OCI-LY3 (cell line): ENCODE results near the gene DGKB.

Experiments used
- EZH2phosphoT487 ChIP-seq: fragments of 200-600 bp; shearing (Covaris generic); IDR thresholded peaks from 2 replicates; pipeline ENCODE4 v1.6.1; 2018; ENCODE audit warnings: antibody characterized with exemption, mixed run types, low read depth
- TF ChIP-seq, protein P1 (sequence below): fragments of 200-600, 300-600 bp; sonication (generic); IDR thresholded peaks from 2 replicates; pipeline ENCODE4 v1.5.1; 2014; ENCODE audit warnings: antibody characterized with exemption, low read length, low read depth

GRCh38 chr7:14389595-14389994 lies 513.0 kb downstream of the DGKB start:
- TF ChIP-seq, protein P1, sequence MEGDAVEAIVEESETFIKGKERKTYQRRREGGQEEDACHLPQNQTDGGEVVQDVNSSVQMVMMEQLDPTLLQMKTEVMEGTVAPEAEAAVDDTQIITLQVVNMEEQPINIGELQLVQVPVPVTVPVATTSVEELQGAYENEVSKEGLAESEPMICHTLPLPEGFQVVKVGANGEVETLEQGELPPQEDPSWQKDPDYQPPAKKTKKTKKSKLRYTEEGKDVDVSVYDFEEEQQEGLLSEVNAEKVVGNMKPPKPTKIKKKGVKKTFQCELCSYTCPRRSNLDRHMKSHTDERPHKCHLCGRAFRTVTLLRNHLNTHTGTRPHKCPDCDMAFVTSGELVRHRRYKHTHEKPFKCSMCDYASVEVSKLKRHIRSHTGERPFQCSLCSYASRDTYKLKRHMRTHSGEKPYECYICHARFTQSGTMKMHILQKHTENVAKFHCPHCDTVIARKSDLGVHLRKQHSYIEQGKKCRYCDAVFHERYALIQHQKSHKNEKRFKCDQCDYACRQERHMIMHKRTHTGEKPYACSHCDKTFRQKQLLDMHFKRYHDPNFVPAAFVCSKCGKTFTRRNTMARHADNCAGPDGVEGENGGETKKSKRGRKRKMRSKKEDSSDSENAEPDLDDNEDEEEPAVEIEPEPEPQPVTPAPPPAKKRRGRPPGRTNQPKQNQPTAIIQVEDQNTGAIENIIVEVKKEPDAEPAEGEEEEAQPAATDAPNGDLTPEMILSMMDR = no peak
- TF ChIP-seq EZH2phosphoT487 = no peak
